Effector CD4-positive, alpha-beta T cell (primary cell): ENCODE measurements around the gene AK8.

Experiments used
- DNase-seq: peaks from one replicate; pipeline ENCODE4 v3.0.0-alpha.2; 2020

AK8 gene

GRCh38 chr9:132857616-132858342, 20.3 kb downstream of the AK8 start:
- DNase-seq, result no peak

GRCh38 chr9:132857031-132857430, 21.1 kb downstream of the AK8 start:
- no peak for DNase-seq

- no peak for DNase-seq
These were observed 22.2 kb downstream of the AK8 start for GRCh38 chr9:132855904-132856303.

GRCh38 chr9:132854832-132855231, 23.3 kb downstream of the AK8 start:
- no peak for DNase-seq

GRCh38 chr9:132853482-132853881, 24.6 kb downstream of the AK8 start:
- DNase-seq, result no peak

GRCh38 chr9:132849185-132849706, 28.8 kb downstream of the AK8 start:
- no peak for DNase-seq

GRCh38 chr9:132846918-132847515, 31.1 kb downstream of the AK8 start:
- DNase-seq, result no peak

GRCh38 chr9:132846109-132846917, 31.8 kb downstream of the AK8 start:
- no peak for DNase-seq

GRCh38 chr9:132842124-132843044, 35.7 kb downstream of the AK8 start:
- no peak for DNase-seq

GRCh38 chr9:132840980-132841379, 37.1 kb downstream of the AK8 start:
- DNase-seq, result no peak

- DNase-seq, result no peak
These were observed 39.8 kb downstream of the AK8 start for GRCh38 chr9:132838291-132838690.

GRCh38 chr9:132837501-132838286, 40.4 kb downstream of the AK8 start:
- DNase-seq, result no peak

GRCh38 chr9:132834343-132834742, 43.7 kb downstream of the AK8 start:
- DNase-seq, result no peak

- DNase-seq, result no peak
These were observed 44.4 kb downstream of the AK8 start for GRCh38 chr9:132833550-132834121.

GRCh38 chr9:132832171-132832881, 45.8 kb downstream of the AK8 start:
- no peak for DNase-seq

GRCh38 chr9:132828201-132828770, 49.8 kb downstream of the AK8 start:
- no peak for DNase-seq

GRCh38 chr9:132827366-132827765, 50.7 kb downstream of the AK8 start:
- DNase-seq, result no peak

- no peak for DNase-seq
These were observed 51.3 kb downstream of the AK8 start for GRCh38 chr9:132826621-132827365.

- DNase-seq, result no peak
These were observed 52.0 kb downstream of the AK8 start for GRCh38 chr9:132826131-132826530.
